ENCODE data around the gene BRD9. TPM values are rescaled to one million over a fixed set of nuclear protein-coding genes. Genes with fewer than 3 reads are reported as not detected.
A peak's percentile ranks its signal among the peaks of the same experiment; 100 is the strongest.

The BRD9 gene
- total and polyA plus RNA-seq, 9 of the 15 experiments (the other 6 are each of a cell fraction or from before 2014, with no cell fraction given), result 2.4 to 68.7 (median 44.9) TPM

GRCh38 chr5:892394-893136, at the start of gene BRD9, which contains the start of gene TRIP13 (continued):
- TF ChIP-seq NR4A1 (CRISPR knock-in tag; IDR thresholded peaks at IDR 0.05), result peak; percentile 24; the same call in 1 of the 2 replicates
- peak; percentile 83 for TF ChIP-seq NR4A1 (tag; IDR thresholded peaks at IDR 0.05)
- peak; percentile 57; the same call in 1 of the 2 replicates for TF ChIP-seq ATF1 (CRISPR knock-in tag; IDR thresholded peaks at IDR 0.05)
- peak; percentile 91 for TF ChIP-seq ATF1 (tag; IDR thresholded peaks at IDR 0.05)
- no peak for TF ChIP-seq NEUROD1 (IDR thresholded peaks at IDR 0.05; ENCODE audit: borderline replicate concordance, low read depth, low read length, partially characterized antibody)
- no peak for TF ChIP-seq SMARCC2 (IDR thresholded peaks at IDR 0.05; ENCODE audit: low read depth)
- no peak for TF ChIP-seq ZBTB1 (CRISPR knock-in tag; IDR thresholded peaks at IDR 0.05; ENCODE audit: borderline replicate concordance, low read depth)
- TF ChIP-seq NR1H2 (CRISPR knock-in tag; IDR thresholded peaks at IDR 0.05), result peak; percentile 94; the same call in 1 of the 2 replicates
- TF ChIP-seq SMAD4 (CRISPR knock-in tag; conservative IDR thresholded peaks at IDR 0.05), result peak; percentile 8; the same call in 1 of the 2 replicates
- no peak for TF ChIP-seq ZFP91 (CRISPR knock-in tag; IDR thresholded peaks at IDR 0.05)
- TF ChIP-seq ARID3B (CRISPR knock-in tag; IDR thresholded peaks at IDR 0.05; ENCODE audit: borderline replicate concordance), result no peak
- TF ChIP-seq MAZ (CRISPR knock-in tag; conservative IDR thresholded peaks at IDR 0.05 in 1 of 2, IDR thresholded peaks at IDR 0.05 in 1 of 2), result peak; percentile 70 to 90; a peak in 3 of 4 replicates
- TF ChIP-seq SAFB (IDR thresholded peaks at IDR 0.05; ENCODE audit: borderline replicate concordance, low read depth, low read length), result peak; percentile 37; the same call in 1 of the 2 replicates
- no peak for TF ChIP-seq HSF4 (CRISPR knock-in tag; IDR thresholded peaks at IDR 0.05; ENCODE audit: borderline replicate concordance)
- 0 out of 4 replicates have a peak, but pooled peaks of 1 of the 2 experiments have one; percentile 47 for TF ChIP-seq FOXA3 (CRISPR knock-in tag; conservative IDR thresholded peaks at IDR 0.05 in 1 of 2, IDR thresholded peaks at IDR 0.05 in 1 of 2)
- TF ChIP-seq E2F1 (CRISPR knock-in tag; IDR thresholded peaks at IDR 0.05), result peak; percentile 61; the same call in 1 of the 2 replicates
- no peak for TF ChIP-seq CEBPZ (IDR thresholded peaks at IDR 0.05; ENCODE audit: borderline replicate concordance, low read depth, low read length)
- TF ChIP-seq POLR2H (tag; IDR thresholded peaks at IDR 0.05; ENCODE audit: low read depth), result peak; percentile 18; the same call in 1 of the 2 replicates
- TF ChIP-seq GABPB1 (CRISPR knock-in tag; IDR thresholded peaks at IDR 0.05), result peak; percentile 93

Measured in K562 (cell line).